GM12872 (cell line): Measurements from ENCODE around the gene OR2T6.

Experiments
- CTCF ChIP-seq: IDR thresholded peaks from 3 replicates; pipeline ENCODE4 v1.5.1; 2011; ENCODE audit warnings: low read depth, mild to moderate bottlenecking, low read length, moderate library complexity; ENCODE audit not compliant: insufficient read depth

Gene OR2T6

GRCh38 chr1:248373761-248374160 lies 1.8 kb upstream of the OR2T6 start:
- no peak for TF ChIP-seq CTCF

GRCh38 chr1:248376916-248377315 lies 1.4 kb downstream of the OR2T6 start:
- TF ChIP-seq CTCF, result no peak

- TF ChIP-seq CTCF, result no peak
Observed at GRCh38 chr1:248380854-248381253, 5.3 kb downstream of the OR2T6 start.

DNA sequence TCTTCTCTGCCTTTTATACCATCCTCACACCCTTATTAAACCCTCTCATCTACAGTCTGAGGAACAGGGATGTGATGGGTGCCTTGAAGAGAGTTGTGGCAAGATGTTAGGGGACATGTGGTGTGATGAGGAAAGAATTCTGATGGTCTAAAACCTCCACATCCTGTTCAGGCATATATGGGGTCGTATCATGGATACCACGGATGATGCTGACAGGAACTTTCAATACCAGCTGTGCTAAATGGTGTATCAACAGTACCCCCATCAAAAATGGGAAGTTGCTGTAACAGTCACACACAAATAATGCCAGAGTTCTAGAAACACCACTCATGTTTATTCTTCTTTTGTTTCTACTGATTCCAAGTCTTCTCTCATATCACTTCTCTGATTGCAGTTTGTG lies 12.9 kb downstream of the OR2T6 start:
- no peak for TF ChIP-seq CTCF

GRCh38 chr1:248393050-248393449 lies 17.5 kb downstream of the OR2T6 start:
- no peak for TF ChIP-seq CTCF

- no peak for TF ChIP-seq CTCF
Observed at GRCh38 chr1:248402748-248403147, 27.2 kb downstream of the OR2T6 start, which contains the start of gene OR2T1. Gene OR2T1, plus strand, starts transcription at chr1:248403048. Its CDS starts 3,100 bp downstream, at chr1:248406148.

DNA sequence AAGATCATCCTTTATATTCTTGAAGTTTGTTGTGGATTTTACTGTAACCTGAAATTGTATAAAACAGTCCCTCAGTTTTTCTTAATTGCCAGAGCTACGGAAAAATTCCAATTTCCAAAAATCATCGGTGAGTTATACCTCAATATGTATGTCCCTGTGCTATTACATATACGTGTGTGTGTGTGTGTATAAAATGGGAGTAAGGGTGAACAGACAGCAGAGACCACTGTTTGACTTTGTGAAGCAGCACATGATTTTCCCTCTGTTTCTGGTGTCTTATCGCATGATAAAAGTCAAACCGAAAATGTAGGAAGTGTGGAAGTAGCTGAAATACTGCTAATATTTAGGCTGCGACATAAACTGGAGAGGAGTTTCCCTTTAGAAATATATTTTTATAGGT lies 28.5 kb downstream of the OR2T6 start:
- TF ChIP-seq CTCF, result peak; percentile 42
